DND-41 (cell line): ENCODE results near the gene GAS7.

Experiments
- ATAC-seq: fragments of 200-7000 bp; cut with Tn5 transposase; 3 replicates; pipeline ENCODE4 v1.9.1; 2021; ENCODE audit warnings: low read depth; ENCODE audit not compliant: insufficient read depth
- DNase-seq: peaks from one replicate; pipeline ENCODE4 v3.0.0-alpha.2; 2020
- H2AFZ ChIP-seq: 2 replicates; pipeline ENCODE4 v1.6.0; 2012; ENCODE audit warnings: low read depth, low read length
- H3K27ac ChIP-seq: 2 replicates; pipeline ENCODE4 v1.5.1; 2012; ENCODE audit warnings: low read length, inconsistent platforms
- H3K27me3 ChIP-seq: fragments of 200-600 bp; sonication (generic); 2 replicates; pipeline ENCODE4 v1.6.0; 2012; ENCODE audit warnings: low read length, mild to moderate bottlenecking, inconsistent platforms; ENCODE audit not compliant: insufficient read depth, poor library complexity
- H3K36me3 ChIP-seq: 2 replicates; pipeline ENCODE4 v1.5.1; 2012; ENCODE audit warnings: low read length, inconsistent platforms; ENCODE audit not compliant: insufficient read depth
- H3K4me1 ChIP-seq: 2 replicates; pipeline ENCODE4 v1.5.1; 2012; ENCODE audit warnings: mild to moderate bottlenecking, low read length; ENCODE audit not compliant: insufficient read depth
- H3K4me2 ChIP-seq: 2 replicates; pipeline ENCODE4 v1.6.0; 2012; ENCODE audit warnings: mild to moderate bottlenecking, moderate library complexity, low read length, inconsistent platforms; ENCODE audit not compliant: insufficient read depth
- H3K4me3 ChIP-seq, 2 experiments: fragments of 200-600 bp in 1 of 2; shearing (Covaris generic) in 1 of 2; 2 replicates each; pipeline ENCODE4 v1.5.1; 2012 to 2016; ENCODE audit warnings: inconsistent platforms in 2 of 2, low read length in 2 of 2, mild to moderate bottlenecking in 2 of 2, low read depth in 1 of 2, moderate library complexity in 1 of 2
- H3K79me2 ChIP-seq: 2 replicates; pipeline ENCODE4 v1.6.0; 2012; ENCODE audit warnings: low read length, inconsistent platforms; ENCODE audit not compliant: insufficient read depth
- H3K9ac ChIP-seq: 2 replicates; pipeline ENCODE4 v1.6.0; 2012; ENCODE audit warnings: low read depth, mild to moderate bottlenecking, inconsistent platforms, low read length, moderate library complexity
- H3K9me3 ChIP-seq: 2 replicates; pipeline ENCODE4 v1.5.1; 2012; ENCODE audit warnings: low read length, moderate library complexity, mild to moderate bottlenecking, inconsistent platforms; ENCODE audit not compliant: insufficient read depth, severe bottlenecking
- H4K20me1 ChIP-seq: 2 replicates; pipeline ENCODE4 v1.6.0; 2012; ENCODE audit warnings: low read length; ENCODE audit not compliant: insufficient read depth
- CTCF ChIP-seq: IDR thresholded peaks from 2 replicates; pipeline ENCODE4 v1.5.1; 2012; ENCODE audit warnings: borderline replicate concordance, low read length, moderate library complexity, mild to moderate bottlenecking; ENCODE audit not compliant: poor library complexity, severe bottlenecking; ENCODE audit errors: extremely low read depth
- EZH2 ChIP-seq: IDR thresholded peaks from 3 replicates; pipeline ENCODE4 v1.6.1; 2012; ENCODE audit warnings: borderline replicate concordance, low read depth, mild to moderate bottlenecking, moderate library complexity, low read length, inconsistent platforms; ENCODE audit not compliant: severe bottlenecking

The GAS7 gene

GRCh38 chr17:10075919-10076318 lies 122.5 kb downstream of the GAS7 start:
- TF ChIP-seq CTCF (no peak), EZH2 (no peak)
- Histone ChIP-seq H3K27me3 (no peaks in the 10 kb centered on the region), H3K36me3 (no peaks in the 10 kb centered on the region), H3K79me2 (no peaks in the 10 kb centered on the region; the same call in 1 of the 2 replicates), H3K9me3 (peaks cover 3% of the 10 kb centered on the region), H2AFZ (no peak overlapping the region), H4K20me1 (no peaks in the 10 kb centered on the region), H3K4me2 (no peak overlapping the region), H3K27ac (no peak overlapping the region), H3K9ac (no peak overlapping the region), H3K4me1 (peaks cover 2% of the 10 kb centered on the region; the same call in 1 of the 2 replicates), H3K4me3 (no peak overlapping the region)
- DNase-seq, result no peak
- no peak for ATAC-seq

GRCh38 chr17:10073941-10074340 lies 124.5 kb downstream of the GAS7 start:
- no peak overlapping the region for H3K9ac ChIP-seq
- H3K36me3 ChIP-seq, result no peaks in the 10 kb centered on the region
- H3K4me3 ChIP-seq, result no peak overlapping the region
- ATAC-seq, result no peak
- no peaks in the 10 kb centered on the region for H3K9me3 ChIP-seq
- H3K4me1 ChIP-seq, result peaks cover 2% of the 10 kb centered on the region; the same call in 1 of the 2 replicates
- no peaks in the 10 kb centered on the region for H3K79me2 ChIP-seq
- no peaks in the 10 kb centered on the region for H3K27me3 ChIP-seq
- H3K27ac ChIP-seq, result no peak overlapping the region
- no peak for TF ChIP-seq EZH2
- TF ChIP-seq CTCF, result no peak
- no peaks in the 10 kb centered on the region for H4K20me1 ChIP-seq
- DNase-seq, result no peak
- H2AFZ ChIP-seq, result no peak overlapping the region
- no peak overlapping the region for H3K4me2 ChIP-seq

GRCh38 chr17:10072556-10073425 lies 125.6 kb downstream of the GAS7 start:
- no peak for DNase-seq

More at GRCh38 chr17:10072556-10073425, 125.6 kb downstream of the GAS7 start:
- Histone ChIP-seq H3K4me3 (no peak overlapping the region), H3K9me3 (no peaks in the 10 kb centered on the region), H3K9ac (no peak overlapping the region), H4K20me1 (no peaks in the 10 kb centered on the region), H3K27me3 (no peaks in the 10 kb centered on the region), H3K79me2 (no peaks in the 10 kb centered on the region), H3K4me2 (no peak overlapping the region), H3K27ac (no peak overlapping the region), H3K4me1 (peaks cover 2% of the 10 kb centered on the region; the same call in 1 of the 2 replicates), H2AFZ (no peak overlapping the region), H3K36me3 (no peaks in the 10 kb centered on the region)
- no peak for ATAC-seq
- no peak for TF ChIP-seq EZH2
- TF ChIP-seq CTCF, result no peak
